Measurements from ENCODE around the gene PHLPP1. TPM values are rescaled to one million over a fixed set of nuclear protein-coding genes. Genes with fewer than 3 reads are reported as not detected.

PHLPP1 gene
- total and polyA plus RNA-seq, 2 experiments from 2014 or later: 15.7 to 73.6 TPM

DNA sequence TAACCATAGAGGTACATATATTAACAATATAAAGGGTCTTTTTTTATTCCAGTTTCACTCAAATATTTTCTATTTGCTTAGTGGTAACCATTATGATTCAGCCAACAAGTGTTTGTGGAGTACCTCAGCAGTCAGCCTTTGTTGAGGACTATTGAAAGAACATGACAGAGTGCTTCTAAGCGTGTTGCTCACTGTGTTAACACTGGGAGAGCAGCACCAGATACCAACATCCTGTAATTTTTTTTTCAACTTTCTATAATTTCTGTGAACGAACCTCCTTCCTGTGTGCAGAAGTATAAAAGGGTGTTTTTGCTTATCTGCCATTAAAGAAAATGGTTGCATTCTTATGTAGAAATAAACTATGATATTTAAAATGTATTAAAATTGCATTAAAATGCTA is 239.0 kb downstream of the PHLPP1 start (continued):
- TF ChIP-seq, protein P1, sequence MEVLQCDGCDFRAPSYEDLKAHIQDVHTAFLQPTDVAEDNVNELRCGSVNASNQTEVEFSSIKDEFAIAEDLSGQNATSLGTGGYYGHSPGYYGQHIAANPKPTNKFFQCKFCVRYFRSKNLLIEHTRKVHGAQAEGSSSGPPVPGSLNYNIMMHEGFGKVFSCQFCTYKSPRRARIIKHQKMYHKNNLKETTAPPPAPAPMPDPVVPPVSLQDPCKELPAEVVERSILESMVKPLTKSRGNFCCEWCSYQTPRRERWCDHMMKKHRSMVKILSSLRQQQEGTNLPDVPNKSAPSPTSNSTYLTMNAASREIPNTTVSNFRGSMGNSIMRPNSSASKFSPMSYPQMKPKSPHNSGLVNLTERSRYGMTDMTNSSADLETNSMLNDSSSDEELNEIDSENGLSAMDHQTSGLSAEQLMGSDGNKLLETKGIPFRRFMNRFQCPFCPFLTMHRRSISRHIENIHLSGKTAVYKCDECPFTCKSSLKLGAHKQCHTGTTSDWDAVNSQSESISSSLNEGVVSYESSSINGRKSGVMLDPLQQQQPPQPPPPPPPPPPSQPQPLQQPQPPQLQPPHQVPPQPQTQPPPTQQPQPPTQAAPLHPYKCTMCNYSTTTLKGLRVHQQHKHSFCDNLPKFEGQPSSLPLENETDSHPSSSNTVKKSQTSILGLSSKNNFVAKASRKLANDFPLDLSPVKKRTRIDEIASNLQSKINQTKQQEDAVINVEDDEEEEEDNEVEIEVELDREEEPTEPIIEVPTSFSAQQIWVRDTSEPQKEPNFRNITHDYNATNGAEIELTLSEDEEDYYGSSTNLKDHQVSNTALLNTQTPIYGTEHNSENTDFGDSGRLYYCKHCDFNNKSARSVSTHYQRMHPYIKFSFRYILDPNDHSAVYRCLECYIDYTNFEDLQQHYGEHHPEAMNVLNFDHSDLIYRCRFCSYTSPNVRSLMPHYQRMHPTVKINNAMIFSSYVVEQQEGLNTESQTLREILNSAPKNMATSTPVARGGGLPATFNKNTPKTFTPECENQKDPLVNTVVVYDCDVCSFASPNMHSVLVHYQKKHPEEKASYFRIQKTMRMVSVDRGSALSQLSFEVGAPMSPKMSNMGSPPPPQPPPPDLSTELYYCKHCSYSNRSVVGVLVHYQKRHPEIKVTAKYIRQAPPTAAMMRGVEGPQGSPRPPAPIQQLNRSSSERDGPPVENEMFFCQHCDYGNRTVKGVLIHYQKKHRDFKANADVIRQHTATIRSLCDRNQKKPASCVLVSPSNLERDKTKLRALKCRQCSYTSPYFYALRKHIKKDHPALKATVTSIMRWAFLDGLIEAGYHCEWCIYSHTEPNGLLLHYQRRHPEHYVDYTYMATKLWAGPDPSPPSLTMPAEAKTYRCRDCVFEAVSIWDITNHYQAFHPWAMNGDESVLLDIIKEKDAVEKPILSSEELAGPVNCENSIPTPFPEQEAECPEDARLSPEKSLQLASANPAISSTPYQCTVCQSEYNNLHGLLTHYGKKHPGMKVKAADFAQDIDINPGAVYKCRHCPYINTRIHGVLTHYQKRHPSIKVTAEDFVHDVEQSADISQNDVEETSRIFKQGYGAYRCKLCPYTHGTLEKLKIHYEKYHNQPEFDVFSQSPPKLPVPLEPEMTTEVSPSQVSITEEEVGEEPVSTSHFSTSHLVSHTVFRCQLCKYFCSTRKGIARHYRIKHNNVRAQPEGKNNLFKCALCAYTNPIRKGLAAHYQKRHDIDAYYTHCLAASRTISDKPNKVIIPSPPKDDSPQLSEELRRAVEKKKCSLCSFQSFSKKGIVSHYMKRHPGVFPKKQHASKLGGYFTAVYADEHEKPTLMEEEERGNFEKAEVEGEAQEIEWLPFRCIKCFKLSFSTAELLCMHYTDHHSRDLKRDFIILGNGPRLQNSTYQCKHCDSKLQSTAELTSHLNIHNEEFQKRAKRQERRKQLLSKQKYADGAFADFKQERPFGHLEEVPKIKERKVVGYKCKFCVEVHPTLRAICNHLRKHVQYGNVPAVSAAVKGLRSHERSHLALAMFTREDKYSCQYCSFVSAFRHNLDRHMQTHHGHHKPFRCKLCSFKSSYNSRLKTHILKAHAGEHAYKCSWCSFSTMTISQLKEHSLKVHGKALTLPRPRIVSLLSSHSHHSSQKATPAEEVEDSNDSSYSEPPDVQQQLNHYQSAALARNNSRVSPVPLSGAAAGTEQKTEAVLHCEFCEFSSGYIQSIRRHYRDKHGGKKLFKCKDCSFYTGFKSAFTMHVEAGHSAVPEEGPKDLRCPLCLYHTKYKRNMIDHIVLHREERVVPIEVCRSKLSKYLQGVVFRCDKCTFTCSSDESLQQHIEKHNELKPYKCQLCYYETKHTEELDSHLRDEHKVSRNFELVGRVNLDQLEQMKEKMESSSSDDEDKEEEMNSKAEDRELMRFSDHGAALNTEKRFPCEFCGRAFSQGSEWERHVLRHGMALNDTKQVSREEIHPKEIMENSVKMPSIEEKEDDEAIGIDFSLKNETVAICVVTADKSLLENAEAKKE (CRISPR knock-in tag; IDR thresholded peaks at IDR 0.05): no peak
- TF ChIP-seq ZNF114 (CRISPR knock-in tag; IDR thresholded peaks at IDR 0.05) (no peak), NANOG (IDR thresholded peaks at IDR 0.05; ENCODE audit: borderline replicate concordance) (no peak), EZH2 (IDR thresholded peaks at IDR 0.05; ENCODE audit: low read depth, unreplicated experiment) (no peak), JUNB (IDR thresholded peaks at IDR 0.05; ENCODE audit: unreplicated experiment) (no peak), ZNF331 (CRISPR knock-in tag; IDR thresholded peaks at IDR 0.05; ENCODE audit: low read depth) (no peak), STAT1 (IDR thresholded peaks at IDR 0.05; ENCODE audit: unreplicated experiment) (no peak), POLR2AphosphoS5 (IDR thresholded peaks at IDR 0.05; ENCODE audit: low read depth) (no peak)
- TF ChIP-seq, protein P2, sequence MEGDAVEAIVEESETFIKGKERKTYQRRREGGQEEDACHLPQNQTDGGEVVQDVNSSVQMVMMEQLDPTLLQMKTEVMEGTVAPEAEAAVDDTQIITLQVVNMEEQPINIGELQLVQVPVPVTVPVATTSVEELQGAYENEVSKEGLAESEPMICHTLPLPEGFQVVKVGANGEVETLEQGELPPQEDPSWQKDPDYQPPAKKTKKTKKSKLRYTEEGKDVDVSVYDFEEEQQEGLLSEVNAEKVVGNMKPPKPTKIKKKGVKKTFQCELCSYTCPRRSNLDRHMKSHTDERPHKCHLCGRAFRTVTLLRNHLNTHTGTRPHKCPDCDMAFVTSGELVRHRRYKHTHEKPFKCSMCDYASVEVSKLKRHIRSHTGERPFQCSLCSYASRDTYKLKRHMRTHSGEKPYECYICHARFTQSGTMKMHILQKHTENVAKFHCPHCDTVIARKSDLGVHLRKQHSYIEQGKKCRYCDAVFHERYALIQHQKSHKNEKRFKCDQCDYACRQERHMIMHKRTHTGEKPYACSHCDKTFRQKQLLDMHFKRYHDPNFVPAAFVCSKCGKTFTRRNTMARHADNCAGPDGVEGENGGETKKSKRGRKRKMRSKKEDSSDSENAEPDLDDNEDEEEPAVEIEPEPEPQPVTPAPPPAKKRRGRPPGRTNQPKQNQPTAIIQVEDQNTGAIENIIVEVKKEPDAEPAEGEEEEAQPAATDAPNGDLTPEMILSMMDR (conservative IDR thresholded peaks at IDR 0.05; ENCODE audit: low read depth in 2 of 2): no peak
- TF ChIP-seq, protein P3, sequence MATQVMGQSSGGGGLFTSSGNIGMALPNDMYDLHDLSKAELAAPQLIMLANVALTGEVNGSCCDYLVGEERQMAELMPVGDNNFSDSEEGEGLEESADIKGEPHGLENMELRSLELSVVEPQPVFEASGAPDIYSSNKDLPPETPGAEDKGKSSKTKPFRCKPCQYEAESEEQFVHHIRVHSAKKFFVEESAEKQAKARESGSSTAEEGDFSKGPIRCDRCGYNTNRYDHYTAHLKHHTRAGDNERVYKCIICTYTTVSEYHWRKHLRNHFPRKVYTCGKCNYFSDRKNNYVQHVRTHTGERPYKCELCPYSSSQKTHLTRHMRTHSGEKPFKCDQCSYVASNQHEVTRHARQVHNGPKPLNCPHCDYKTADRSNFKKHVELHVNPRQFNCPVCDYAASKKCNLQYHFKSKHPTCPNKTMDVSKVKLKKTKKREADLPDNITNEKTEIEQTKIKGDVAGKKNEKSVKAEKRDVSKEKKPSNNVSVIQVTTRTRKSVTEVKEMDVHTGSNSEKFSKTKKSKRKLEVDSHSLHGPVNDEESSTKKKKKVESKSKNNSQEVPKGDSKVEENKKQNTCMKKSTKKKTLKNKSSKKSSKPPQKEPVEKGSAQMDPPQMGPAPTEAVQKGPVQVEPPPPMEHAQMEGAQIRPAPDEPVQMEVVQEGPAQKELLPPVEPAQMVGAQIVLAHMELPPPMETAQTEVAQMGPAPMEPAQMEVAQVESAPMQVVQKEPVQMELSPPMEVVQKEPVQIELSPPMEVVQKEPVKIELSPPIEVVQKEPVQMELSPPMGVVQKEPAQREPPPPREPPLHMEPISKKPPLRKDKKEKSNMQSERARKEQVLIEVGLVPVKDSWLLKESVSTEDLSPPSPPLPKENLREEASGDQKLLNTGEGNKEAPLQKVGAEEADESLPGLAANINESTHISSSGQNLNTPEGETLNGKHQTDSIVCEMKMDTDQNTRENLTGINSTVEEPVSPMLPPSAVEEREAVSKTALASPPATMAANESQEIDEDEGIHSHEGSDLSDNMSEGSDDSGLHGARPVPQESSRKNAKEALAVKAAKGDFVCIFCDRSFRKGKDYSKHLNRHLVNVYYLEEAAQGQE (IDR thresholded peaks at IDR 0.05; ENCODE audit: unreplicated experiment): no peak
